Neural cell (in vitro differentiated cells): ENCODE data around the gene DEF6. TPM values are rescaled to one million over a fixed set of nuclear protein-coding genes. Genes with fewer than 3 reads are reported as not detected.

Experiments
- H2AFZ ChIP-seq: fragments of 200-600, 300-800 bp; sonication (generic), shearing (Covaris generic); 2 replicates; pipeline ENCODE4 v1.6.0; 2014; ENCODE audit warnings: low read depth, mild to moderate bottlenecking, antibody characterized with exemption, low read length, moderate library complexity
- H3F3A ChIP-seq: fragments of 200-600 bp; shearing (Covaris generic); 2 replicates; pipeline ENCODE4 v1.6.1; 2016; ENCODE audit warnings: mild to moderate bottlenecking, moderate library complexity, mixed read lengths, antibody characterized with exemption, low read length; ENCODE audit not compliant: insufficient read depth, poor library complexity, severe bottlenecking
- H3K27ac ChIP-seq: fragments of 200-600, 300-800 bp; sonication (generic), shearing (Covaris generic); 2 replicates; pipeline ENCODE4 v1.5.1; 2014; ENCODE audit warnings: mild to moderate bottlenecking, low read length, moderate library complexity
- H3K27me3 ChIP-seq: fragments of 300-800, 200-600 bp; sonication (generic), shearing (Covaris generic); 2 replicates; pipeline ENCODE4 v1.6.0; 2014; ENCODE audit warnings: mild to moderate bottlenecking, low read depth, low read length, moderate library complexity; ENCODE audit not compliant: insufficient read depth
- H3K36me3 ChIP-seq: fragments of 300-800, 200-600 bp; sonication (generic), shearing (Covaris generic); 2 replicates; pipeline ENCODE4 v1.5.1; 2014; ENCODE audit warnings: mild to moderate bottlenecking, antibody characterized with exemption, low read length, moderate library complexity; ENCODE audit not compliant: insufficient read depth
- H3K4me2 ChIP-seq: fragments of 300-800, 200-600 bp; sonication (generic), shearing (Covaris generic); 2 replicates; pipeline ENCODE4 v1.6.0; 2014; ENCODE audit warnings: mild to moderate bottlenecking, low read length
- H3K4me3 ChIP-seq: fragments of 300-800, 200-600 bp; sonication (generic), shearing (Covaris generic); 2 replicates; pipeline ENCODE4 v1.5.1; 2014; ENCODE audit warnings: mild to moderate bottlenecking, low read length, moderate library complexity
- H3K79me2 ChIP-seq: fragments of 200-600 bp; shearing (Covaris generic); replicated peaks from 2 replicates; pipeline ENCODE4 v1.6.0; 2014; ENCODE audit warnings: mild to moderate bottlenecking, low read length, moderate library complexity; ENCODE audit not compliant: insufficient read depth
- H3K9ac ChIP-seq: fragments of 300-800, 200-600 bp; sonication (generic), shearing (Covaris generic); 2 replicates; pipeline ENCODE4 v1.6.1; 2016; ENCODE audit warnings: mild to moderate bottlenecking, low read length, mixed read lengths
- H3K9me2 ChIP-seq: fragments of 200-600 bp; shearing (Covaris generic); 2 replicates; pipeline ENCODE4 v1.6.1; 2016; ENCODE audit warnings: mild to moderate bottlenecking, low read length, mixed read lengths; ENCODE audit not compliant: insufficient read depth
- H3K9me3 ChIP-seq: fragments of 200-600, 300-800 bp; sonication (generic), shearing (Covaris generic); 2 replicates; pipeline ENCODE4 v1.6.1; 2016; ENCODE audit warnings: mild to moderate bottlenecking, mixed run types, low read length, moderate library complexity, mixed read lengths
- H4K20me1 ChIP-seq: fragments of 200-600 bp; shearing (Covaris generic); 2 replicates; pipeline ENCODE4 v1.6.1; 2016; ENCODE audit warnings: mild to moderate bottlenecking, mixed run types; ENCODE audit not compliant: insufficient read depth
- CTCF ChIP-seq: fragments of 450-650 bp; IDR thresholded peaks from 2 replicates; pipeline ENCODE4 v1.5.1; 2014; ENCODE audit warnings: antibody characterized with exemption, mild to moderate bottlenecking, moderate library complexity; ENCODE audit not compliant: poor library complexity, severe bottlenecking
- EP300 ChIP-seq: fragments of 450-650 bp; conservative IDR thresholded peaks from 2 replicates; pipeline ENCODE4 v1.6.1; 2014; ENCODE audit warnings: antibody characterized with exemption, mild to moderate bottlenecking, moderate library complexity; ENCODE audit not compliant: poor library complexity, severe bottlenecking
- EZH2 ChIP-seq: fragments of 200-600, 300-800 bp; shearing (Covaris generic), sonication (generic); IDR thresholded peaks from 2 replicates; pipeline ENCODE4 v1.6.1; 2014; ENCODE audit warnings: antibody characterized with exemption, low read length, borderline replicate concordance, mild to moderate bottlenecking; ENCODE audit not compliant: insufficient read depth, poor library complexity, severe bottlenecking
- MXI1 ChIP-seq: fragments of 450-650 bp; conservative IDR thresholded peaks from 2 replicates; pipeline ENCODE4 v1.6.1; 2014; ENCODE audit warnings: antibody characterized with exemption, mild to moderate bottlenecking; ENCODE audit not compliant: poor library complexity, severe bottlenecking
- POLR2AphosphoS5 ChIP-seq: IDR thresholded peaks from 2 replicates; pipeline ENCODE4 v1.6.1; 2012
- RAD21 ChIP-seq: fragments of 450-650 bp; conservative IDR thresholded peaks from 2 replicates; pipeline ENCODE4 v1.6.1; 2014; ENCODE audit warnings: antibody characterized with exemption, mild to moderate bottlenecking, moderate library complexity
- REST ChIP-seq: IDR thresholded peaks from 2 replicates; pipeline ENCODE4 v1.6.1; 2012; ENCODE audit warnings: borderline replicate concordance
- SMC3 ChIP-seq: fragments of 450-650 bp; conservative IDR thresholded peaks from 2 replicates; pipeline ENCODE4 v1.6.1; 2014; ENCODE audit warnings: antibody characterized with exemption, mild to moderate bottlenecking, moderate library complexity; ENCODE audit not compliant: poor library complexity
- TAF1 ChIP-seq: IDR thresholded peaks from 2 replicates; pipeline ENCODE4 v1.6.1; 2012; ENCODE audit warnings: low read depth
- polyA plus RNA-seq: library from polyadenylated mRNA; depleted of rRNA; stranded (reverse); fragments of >200 nt; gene quantifications from 2 replicates; pipeline ENCODE4 v1.2.3, GENCODE V29; 2014

DEF6 gene
- polyA plus RNA-seq, 1 donor from 2014 or later = 1.3 TPM

- no peak overlapping the region for H3K4me3 ChIP-seq
- no peak overlapping the region for H3K27ac ChIP-seq
- no peak overlapping the region for H3K9ac ChIP-seq
- no peaks in the 10 kb centered on the region for H3K9me3 ChIP-seq
- TF ChIP-seq REST = no peak
- no peak for TF ChIP-seq SMC3
- no peak for TF ChIP-seq POLR2AphosphoS5
- no peak for TF ChIP-seq EZH2
- TF ChIP-seq RAD21 = no peak
- TF ChIP-seq TAF1 = no peak
- no peak for TF ChIP-seq CTCF
- TF ChIP-seq EP300 = no peak
- TF ChIP-seq MXI1 = no peak
- no peaks in the 10 kb centered on the region for H3K9me2 ChIP-seq
- peaks cover 4% of the 10 kb centered on the region for H3K36me3 ChIP-seq
- no peaks in the 10 kb centered on the region for H3K27me3 ChIP-seq
- H2AFZ ChIP-seq = no peak overlapping the region
- no peaks in the 10 kb centered on the region for H3K79me2 ChIP-seq
- H3F3A ChIP-seq = no peaks in the 10 kb centered on the region
- H4K20me1 ChIP-seq = no peaks in the 10 kb centered on the region
- H3K4me2 ChIP-seq = no peak overlapping the region
Observed at GRCh38 chr6:35352735-35353134, 55.1 kb downstream of the DEF6 start.

GRCh38 chr6:35354361-35355135 is 56.9 kb downstream of the DEF6 start:
- peaks cover 4% of the 10 kb centered on the region for H3K36me3 ChIP-seq
- H3K4me2 ChIP-seq = no peak overlapping the region
- H3K27me3 ChIP-seq = no peaks in the 10 kb centered on the region
- H3K79me2 ChIP-seq = no peaks in the 10 kb centered on the region
- no peaks in the 10 kb centered on the region for H3K9me2 ChIP-seq
- no peaks in the 10 kb centered on the region for H3F3A ChIP-seq
- TF ChIP-seq CTCF (no peak), REST (no peak), EP300 (no peak), MXI1 (no peak), SMC3 (no peak), TAF1 (no peak)
- no peaks in the 10 kb centered on the region for H4K20me1 ChIP-seq
- no peak overlapping the region for H3K27ac ChIP-seq
- H3K4me3 ChIP-seq = no peak overlapping the region
- no peaks in the 10 kb centered on the region for H3K9me3 ChIP-seq
- H3K9ac ChIP-seq = no peak overlapping the region
- H2AFZ ChIP-seq = no peak overlapping the region
